HG02943 (cell line): Measurements from ENCODE around the gene POU6F2.
A peak's percentile ranks its signal among the peaks of the same experiment; 100 is the strongest.
"Not testable (repeated sequence)": the region's sequence is repeated elsewhere in the genome, so short reads cannot be mapped to it uniquely, and the experiment has no call there.

ENCODE experiments used
- ATAC-seq: cut with Tn5 transposase; IDR thresholded peaks from one replicate; pipeline ENCODE4 v1.9.1; 2021; ENCODE audit warnings: mild to moderate bottlenecking, low read depth, moderate library complexity; ENCODE audit not compliant: unreplicated experiment

Gene POU6F2, protein sequence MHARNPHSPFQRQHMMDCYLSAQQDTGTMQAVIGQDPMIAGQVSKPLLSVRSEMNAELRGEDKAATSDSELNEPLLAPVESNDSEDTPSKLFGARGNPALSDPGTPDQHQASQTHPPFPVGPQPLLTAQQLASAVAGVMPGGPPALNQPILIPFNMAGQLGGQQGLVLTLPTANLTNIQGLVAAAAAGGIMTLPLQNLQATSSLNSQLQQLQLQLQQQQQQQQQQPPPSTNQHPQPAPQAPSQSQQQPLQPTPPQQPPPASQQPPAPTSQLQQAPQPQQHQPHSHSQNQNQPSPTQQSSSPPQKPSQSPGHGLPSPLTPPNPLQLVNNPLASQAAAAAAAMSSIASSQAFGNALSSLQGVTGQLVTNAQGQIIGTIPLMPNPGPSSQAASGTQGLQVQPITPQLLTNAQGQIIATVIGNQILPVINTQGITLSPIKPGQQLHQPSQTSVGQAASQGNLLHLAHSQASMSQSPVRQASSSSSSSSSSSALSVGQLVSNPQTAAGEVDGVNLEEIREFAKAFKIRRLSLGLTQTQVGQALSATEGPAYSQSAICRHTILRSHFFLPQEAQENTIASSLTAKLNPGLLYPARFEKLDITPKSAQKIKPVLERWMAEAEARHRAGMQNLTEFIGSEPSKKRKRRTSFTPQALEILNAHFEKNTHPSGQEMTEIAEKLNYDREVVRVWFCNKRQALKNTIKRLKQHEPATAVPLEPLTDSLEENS

DNA sequence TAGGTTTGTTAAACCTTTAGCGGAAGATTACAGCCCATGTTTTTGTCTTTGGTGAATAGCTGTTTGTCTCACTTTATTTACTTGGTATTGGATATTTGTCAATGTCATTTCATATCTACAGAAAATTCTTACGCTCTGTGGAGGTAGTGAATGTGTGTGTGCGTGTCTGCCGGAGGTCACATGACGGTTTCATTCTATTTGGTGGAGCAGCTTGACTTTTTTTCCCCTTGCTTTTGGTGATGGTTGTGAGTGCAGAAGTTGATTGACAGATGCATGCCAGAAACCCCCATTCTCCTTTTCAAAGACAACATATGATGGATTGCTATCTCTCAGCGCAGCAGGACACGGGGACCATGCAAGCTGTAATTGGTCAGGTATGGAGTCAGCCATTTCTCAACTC lies at the start of gene POU6F2:
POU6F2 (plus strand) TSS at position 225 of the 400 bp plus-strand sequence; CDS start at position 270, 45 bp downstream.
- no peak for ATAC-seq

GRCh38 chr7:38928506-38928905 lies 49.2 kb upstream of the POU6F2 start:
- no peak for ATAC-seq

GRCh38 chr7:38929460-38930171 lies 48.1 kb upstream of the POU6F2 start:
- no peak for ATAC-seq

DNA sequence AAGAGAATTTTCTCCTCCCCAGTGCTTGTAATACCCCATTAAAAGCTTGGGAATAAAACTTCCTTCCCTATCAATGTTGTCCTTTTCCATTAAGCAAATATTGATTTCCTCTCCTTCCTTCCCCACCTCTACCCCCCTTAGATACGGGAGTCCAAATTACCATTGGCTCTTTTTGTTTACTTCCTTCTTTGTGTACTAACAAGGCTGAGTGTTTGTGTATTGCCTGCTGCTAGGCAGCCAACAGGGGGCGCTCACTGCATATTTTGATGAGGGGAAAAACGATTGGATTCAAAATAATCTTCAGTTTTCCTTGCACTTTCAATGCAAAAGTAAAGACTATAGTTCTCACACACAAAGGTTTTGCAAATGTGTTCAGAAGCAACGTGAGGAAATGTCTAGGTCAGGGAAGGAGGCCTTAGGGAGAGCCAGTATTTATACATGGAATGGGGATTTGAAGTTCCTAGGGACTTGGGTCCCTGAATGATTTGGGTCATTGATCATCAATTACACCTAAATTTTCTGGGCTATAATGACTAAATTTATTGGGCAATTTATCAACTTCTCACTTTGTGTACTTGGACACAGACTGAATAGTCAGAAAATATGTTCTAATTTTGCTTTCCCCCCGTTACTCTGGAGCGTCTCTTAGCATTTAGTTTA lies 45.1 kb upstream of the POU6F2 start:
- peak; percentile 71 for ATAC-seq

DNA sequence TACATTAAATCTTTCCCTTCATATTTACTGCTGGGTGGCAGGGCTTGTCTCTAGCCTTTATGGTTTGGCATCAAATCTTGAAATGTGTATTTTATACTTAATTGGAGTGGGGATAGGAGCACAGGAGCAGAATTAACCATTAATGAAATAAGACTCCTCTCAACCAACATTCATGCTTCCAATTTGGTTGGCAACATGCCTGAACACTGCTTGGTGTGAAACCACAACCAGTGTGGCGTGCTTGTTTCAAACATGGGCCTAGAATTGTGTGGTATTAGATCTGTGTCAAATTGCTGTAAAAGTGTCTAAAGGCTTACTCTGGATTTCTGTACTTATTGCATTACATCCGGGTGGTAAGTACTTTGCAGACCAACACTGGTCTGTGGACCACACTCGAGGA lies 43.7 kb upstream of the POU6F2 start:
- ATAC-seq: no peak

DNA sequence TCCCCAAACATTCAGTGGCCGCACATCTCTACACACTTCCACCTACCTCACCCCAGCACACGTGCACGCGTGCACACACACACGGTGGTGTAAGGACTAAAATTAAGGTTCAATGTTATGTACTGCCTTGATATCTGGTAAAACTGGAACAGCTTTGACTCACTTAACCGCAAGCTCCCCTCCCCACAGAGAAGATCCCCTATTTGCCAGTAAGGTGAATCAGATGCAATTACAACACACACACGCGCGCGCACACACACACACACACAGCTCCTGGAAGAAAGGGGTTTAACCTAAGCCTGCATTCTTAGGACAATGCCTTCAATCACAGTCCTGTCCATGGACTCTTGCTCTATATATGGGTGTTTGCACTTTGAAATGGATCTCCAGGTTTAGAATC lies 43.2 kb upstream of the POU6F2 start:
- ATAC-seq: no peak

DNA sequence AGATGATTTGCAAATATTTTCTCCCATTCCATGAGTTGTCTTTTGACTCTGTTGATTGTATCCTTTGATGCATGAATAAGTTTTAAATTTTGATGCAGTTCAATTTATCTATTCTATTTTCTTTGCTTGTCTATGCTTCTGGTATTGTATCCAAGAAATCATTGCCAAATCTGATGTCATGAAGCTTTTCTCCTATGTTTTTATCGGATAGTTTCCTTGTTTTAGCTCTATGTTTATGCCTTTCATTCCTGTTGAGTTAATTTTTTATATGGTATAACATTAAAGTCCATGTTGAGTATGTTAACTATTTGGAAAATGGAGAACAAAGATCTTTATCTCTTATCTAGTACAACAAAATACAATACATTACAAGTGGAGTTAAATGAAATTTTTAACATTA lies 41.1 kb upstream of the POU6F2 start:
- no peak for ATAC-seq

DNA sequence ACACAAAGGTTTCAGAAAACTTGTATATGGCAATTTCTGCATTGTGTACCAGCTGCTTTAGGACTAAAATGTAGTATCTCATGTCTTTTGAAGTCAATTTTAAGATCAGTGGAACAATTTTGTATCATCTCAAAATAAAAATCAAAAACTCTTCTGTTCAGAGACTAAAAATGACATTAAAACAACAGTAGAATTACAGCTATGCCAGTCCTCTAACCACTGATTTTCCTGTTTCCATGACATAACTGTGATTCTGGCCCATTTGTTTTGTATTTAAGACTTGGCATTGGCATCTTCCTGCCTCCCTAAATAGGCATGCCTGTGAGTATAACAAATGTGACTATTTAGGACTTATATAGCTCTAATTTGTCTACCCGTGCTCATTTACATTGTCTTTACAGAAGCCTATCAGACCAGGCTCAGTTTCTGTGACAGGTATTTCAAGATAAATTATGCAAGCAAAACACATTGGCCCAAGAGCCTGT lies 39.7 kb upstream of the POU6F2 start:
- no peak for ATAC-seq

- ATAC-seq: no peak
Observed at GRCh38 chr7:38938589-38938988, 39.1 kb upstream of the POU6F2 start.

DNA sequence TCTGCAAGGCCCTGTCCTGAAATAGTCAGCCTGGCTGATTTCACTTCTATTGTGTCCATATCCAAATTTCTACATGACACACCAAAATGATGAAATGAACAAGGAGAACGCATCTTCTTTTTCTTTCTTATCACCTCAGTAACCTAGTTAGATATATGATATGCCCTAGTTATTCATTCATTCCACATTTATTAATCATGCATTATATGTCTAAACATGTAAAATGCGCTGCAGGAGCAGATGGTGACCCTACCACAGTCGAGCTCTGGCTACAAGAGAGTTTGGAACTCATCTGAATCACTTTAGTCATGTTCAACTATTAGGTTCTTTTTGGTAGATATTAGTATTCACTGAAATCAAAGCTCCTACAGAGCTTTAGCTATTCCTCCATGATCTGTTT lies 36.9 kb upstream of the POU6F2 start:
- ATAC-seq: no peak

- ATAC-seq: no peak
Observed at GRCh38 chr7:38942431-38943051, 35.2 kb upstream of the POU6F2 start.

DNA sequence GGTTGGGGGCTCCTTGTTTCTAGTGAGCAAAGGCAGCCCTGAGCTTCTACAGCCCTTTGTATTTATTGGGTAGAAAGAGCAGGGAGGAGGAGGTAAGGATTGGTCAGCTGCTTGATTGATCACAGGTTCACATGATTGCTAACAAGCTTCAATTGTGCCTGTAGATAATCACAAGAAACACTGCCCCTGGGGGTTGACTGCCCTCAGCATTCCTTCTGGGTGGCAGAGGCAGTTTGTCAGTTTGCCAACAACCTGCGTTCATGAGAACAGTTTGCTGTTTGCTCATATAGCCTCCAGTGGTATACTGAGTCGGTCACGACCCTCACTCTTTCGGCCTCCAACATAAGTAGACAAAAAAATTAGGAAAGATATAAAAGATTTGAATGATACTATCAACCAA lies 30.2 kb upstream of the POU6F2 start:
- not testable (repeated sequence) for ATAC-seq

DNA sequence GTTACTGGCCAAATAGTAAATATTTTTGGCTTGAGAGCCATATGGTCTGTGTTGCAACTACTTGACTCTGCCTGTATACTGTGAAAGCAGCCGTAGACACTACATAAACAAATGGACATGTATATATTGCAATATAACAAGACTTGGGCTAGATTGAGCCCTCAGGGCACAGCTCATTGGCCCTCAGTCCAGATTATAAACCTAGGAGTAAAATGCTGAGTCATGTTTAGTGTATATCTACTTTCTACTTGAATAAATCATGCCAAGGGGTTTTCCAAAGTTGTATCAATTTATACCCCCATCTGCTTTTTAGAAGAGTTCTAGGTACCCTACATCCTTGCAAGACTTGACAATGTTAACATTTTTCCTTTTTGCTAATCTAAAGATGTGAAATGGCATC lies 27.4 kb upstream of the POU6F2 start:
- ATAC-seq: no peak

- no peak for ATAC-seq
Observed at GRCh38 chr7:38951213-38951612, 26.5 kb upstream of the POU6F2 start.

- no peak for ATAC-seq
Observed at GRCh38 chr7:38953227-38953626, 24.5 kb upstream of the POU6F2 start.

- ATAC-seq: no peak
Observed at GRCh38 chr7:38953971-38954370, 23.7 kb upstream of the POU6F2 start.

DNA sequence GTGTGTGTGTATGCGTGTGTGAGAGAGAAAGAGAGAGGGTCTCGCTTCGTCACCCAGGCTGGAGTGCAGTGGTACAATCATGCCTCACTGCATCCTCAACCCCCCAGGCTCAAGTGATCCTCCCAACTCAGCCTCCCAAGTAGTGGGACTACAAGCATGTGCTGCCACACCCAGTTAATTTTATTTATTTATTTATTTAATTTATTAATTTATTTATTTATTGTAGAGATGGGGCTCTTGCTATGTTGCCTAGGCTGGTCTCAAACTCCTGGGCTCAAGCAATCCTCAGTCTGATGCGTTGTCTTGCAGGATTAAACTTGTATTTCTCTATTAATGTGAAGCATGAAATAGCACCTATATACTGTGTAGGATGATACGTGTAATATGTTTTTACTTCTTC lies 21.8 kb upstream of the POU6F2 start:
- no peak for ATAC-seq

GRCh38 chr7:38962028-38962427 lies 15.7 kb upstream of the POU6F2 start:
- ATAC-seq: no peak

DNA sequence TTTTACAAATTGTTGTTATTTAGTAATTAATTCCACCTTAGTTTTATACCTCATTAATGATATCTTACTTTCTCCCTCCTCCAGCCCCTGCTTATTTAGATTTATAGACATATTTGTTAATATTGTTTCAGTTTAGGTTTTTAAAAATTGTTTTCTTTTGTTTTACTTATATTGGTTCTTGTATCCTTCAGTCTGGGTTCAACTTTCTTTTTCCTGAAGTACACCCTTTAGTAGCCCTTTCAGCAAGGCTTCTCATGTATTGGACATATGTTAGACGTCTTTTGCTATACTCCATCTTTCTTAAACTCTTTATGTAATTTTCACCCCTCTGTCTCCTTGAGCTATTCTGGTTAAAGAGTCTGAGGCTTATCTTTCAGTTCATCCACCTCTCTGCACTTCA lies 12.8 kb upstream of the POU6F2 start:
- ATAC-seq: no peak

GRCh38 chr7:38973760-38974159 lies 3.9 kb upstream of the POU6F2 start:
- no peak for ATAC-seq
